ENCODE data around the gene PPP6R3.

Gene PPP6R3

DNA sequence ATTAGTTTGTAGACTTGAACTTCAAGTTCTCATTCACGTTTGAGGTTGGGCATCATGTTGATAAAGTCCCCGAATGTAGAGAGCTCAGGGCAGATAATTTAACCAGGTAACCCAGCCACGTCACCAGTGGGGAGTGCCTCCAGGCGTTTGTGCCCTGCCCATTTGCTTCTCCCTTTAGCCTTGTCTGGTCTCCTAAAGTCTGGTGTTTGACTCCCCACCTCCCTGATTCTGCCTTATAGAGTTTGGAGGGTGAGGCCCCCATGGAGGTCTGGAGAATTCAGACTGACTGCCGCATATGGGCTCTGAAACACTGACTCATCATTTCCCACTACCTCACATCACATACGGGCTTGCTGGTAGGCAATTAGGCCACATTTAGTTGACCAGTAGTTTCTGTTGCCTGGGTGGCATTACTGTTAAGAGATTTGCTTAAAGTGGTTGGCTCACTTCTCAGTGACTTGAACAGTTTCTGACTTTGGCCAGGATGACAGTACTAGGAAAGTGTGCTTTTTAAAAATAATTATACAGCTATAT, 124.5 kb downstream of the PPP6R3 start:
- H3K27me3 ChIP-seq (ENCODE audit: control insufficient read depth in 2 of 2, insufficient read depth in 2 of 2, low read length in 2 of 2): no peaks in the 10 kb centered on the region
- H3K9me3 ChIP-seq (ENCODE audit: control insufficient read depth in 2 of 2, low read length in 2 of 2): no peaks in the 10 kb centered on the region
- H3K27ac ChIP-seq (ENCODE audit: low read depth in 2 of 2, low read length in 2 of 2): no peak overlapping the region
- H3K9ac ChIP-seq (ENCODE audit: low read depth in 1 of 2, low read length in 2 of 2): no peak overlapping the region
- no peaks in the 10 kb centered on the region for H3K4me1 ChIP-seq (ENCODE audit: control insufficient read depth in 2 of 2, insufficient read depth in 2 of 2, low read length in 2 of 2)
- no peak overlapping the region for H3K4me3 ChIP-seq (ENCODE audit: low read length in 2 of 2)
- H3K36me3 ChIP-seq (ENCODE audit: control insufficient read depth in 2 of 2, insufficient read depth in 2 of 2, low read length in 2 of 2): peaks cover 66 to 68% of the 10 kb centered on the region in 2 donors

- Histone ChIP-seq H3K36me3 (ENCODE audit: control insufficient read depth in 2 of 2, insufficient read depth in 2 of 2, low read length in 2 of 2) (peaks cover 62 to 74% of the 10 kb centered on the region in 2 donors), H3K9me3 (ENCODE audit: control insufficient read depth in 2 of 2, low read length in 2 of 2) (no peaks in the 10 kb centered on the region), H3K4me3 (ENCODE audit: low read length in 2 of 2) (no peak overlapping the region), H3K27me3 (ENCODE audit: control insufficient read depth in 2 of 2, insufficient read depth in 2 of 2, low read length in 2 of 2) (no peaks in the 10 kb centered on the region), H3K4me1 (ENCODE audit: control insufficient read depth in 2 of 2, insufficient read depth in 2 of 2, low read length in 2 of 2) (no peaks in the 10 kb centered on the region), H3K9ac (ENCODE audit: low read depth in 1 of 2, low read length in 2 of 2) (no peak overlapping the region), H3K27ac (ENCODE audit: low read depth in 2 of 2, low read length in 2 of 2) (no peak overlapping the region)
Measured at GRCh38 chr11:68589547-68590216, 129.1 kb downstream of the PPP6R3 start.

- H3K36me3 ChIP-seq (ENCODE audit: control insufficient read depth in 2 of 2, insufficient read depth in 2 of 2, low read length in 2 of 2): peaks cover 66 to 68% of the 10 kb centered on the region in 2 donors
- H3K4me1 ChIP-seq (ENCODE audit: control insufficient read depth in 2 of 2, insufficient read depth in 2 of 2, low read length in 2 of 2): no peaks in the 10 kb centered on the region
- no peak overlapping the region for H3K9ac ChIP-seq (ENCODE audit: low read depth in 1 of 2, low read length in 2 of 2)
- H3K27me3 ChIP-seq (ENCODE audit: control insufficient read depth in 2 of 2, insufficient read depth in 2 of 2, low read length in 2 of 2): no peaks in the 10 kb centered on the region
- H3K9me3 ChIP-seq (ENCODE audit: control insufficient read depth in 2 of 2, low read length in 2 of 2): no peaks in the 10 kb centered on the region
- H3K4me3 ChIP-seq (ENCODE audit: low read length in 2 of 2): no peak overlapping the region
- no peak overlapping the region for H3K27ac ChIP-seq (ENCODE audit: low read depth in 2 of 2, low read length in 2 of 2)
Measured at GRCh38 chr11:68591719-68592118, 131.2 kb downstream of the PPP6R3 start.

GRCh38 chr11:68593441-68593840, 132.9 kb downstream of the PPP6R3 start:
- Histone ChIP-seq H3K4me3 (ENCODE audit: low read length in 2 of 2) (no peak overlapping the region), H3K27me3 (ENCODE audit: control insufficient read depth in 2 of 2, insufficient read depth in 2 of 2, low read length in 2 of 2) (no peaks in the 10 kb centered on the region), H3K36me3 (ENCODE audit: control insufficient read depth in 2 of 2, insufficient read depth in 2 of 2, low read length in 2 of 2) (peaks cover 68 to 71% of the 10 kb centered on the region in 2 donors), H3K9me3 (ENCODE audit: control insufficient read depth in 2 of 2, low read length in 2 of 2) (no peaks in the 10 kb centered on the region), H3K27ac (ENCODE audit: low read depth in 2 of 2, low read length in 2 of 2) (no peak overlapping the region), H3K4me1 (ENCODE audit: control insufficient read depth in 2 of 2, insufficient read depth in 2 of 2, low read length in 2 of 2) (no peaks in the 10 kb centered on the region), H3K9ac (ENCODE audit: low read depth in 1 of 2, low read length in 2 of 2) (no peak overlapping the region)

DNA sequence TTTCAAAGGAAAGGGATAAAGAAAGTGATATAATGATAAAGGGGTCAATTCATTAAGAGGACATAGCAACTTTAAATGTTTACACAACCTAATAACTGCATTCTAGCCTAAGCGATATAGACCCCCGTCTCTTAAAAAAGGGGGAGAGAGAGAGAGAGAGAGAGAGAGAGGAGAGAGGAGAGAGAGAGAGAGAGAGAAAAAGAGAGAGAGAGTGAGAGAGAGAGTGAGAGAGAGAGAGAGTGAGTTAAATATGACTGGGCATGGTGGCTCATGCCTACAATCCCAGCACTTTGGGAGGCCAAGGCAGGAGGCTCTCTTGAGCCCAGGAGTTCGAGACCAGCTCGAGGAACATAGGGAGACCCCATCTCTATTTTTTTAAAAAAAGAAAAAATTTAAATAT, 133.6 kb downstream of the PPP6R3 start:
- H3K9me3 ChIP-seq (ENCODE audit: control insufficient read depth in 2 of 2, low read length in 2 of 2): no peaks in the 10 kb centered on the region
- H3K27ac ChIP-seq (ENCODE audit: low read depth in 2 of 2, low read length in 2 of 2): no peak overlapping the region
- H3K4me3 ChIP-seq (ENCODE audit: low read length in 2 of 2): no peak overlapping the region
- H3K36me3 ChIP-seq (ENCODE audit: control insufficient read depth in 2 of 2, insufficient read depth in 2 of 2, low read length in 2 of 2): peaks cover 73 to 75% of the 10 kb centered on the region in 2 donors
- H3K27me3 ChIP-seq (ENCODE audit: control insufficient read depth in 2 of 2, insufficient read depth in 2 of 2, low read length in 2 of 2): no peaks in the 10 kb centered on the region
- H3K9ac ChIP-seq (ENCODE audit: low read depth in 1 of 2, low read length in 2 of 2): no peak overlapping the region
- H3K4me1 ChIP-seq (ENCODE audit: control insufficient read depth in 2 of 2, insufficient read depth in 2 of 2, low read length in 2 of 2): no peaks in the 10 kb centered on the region

DNA sequence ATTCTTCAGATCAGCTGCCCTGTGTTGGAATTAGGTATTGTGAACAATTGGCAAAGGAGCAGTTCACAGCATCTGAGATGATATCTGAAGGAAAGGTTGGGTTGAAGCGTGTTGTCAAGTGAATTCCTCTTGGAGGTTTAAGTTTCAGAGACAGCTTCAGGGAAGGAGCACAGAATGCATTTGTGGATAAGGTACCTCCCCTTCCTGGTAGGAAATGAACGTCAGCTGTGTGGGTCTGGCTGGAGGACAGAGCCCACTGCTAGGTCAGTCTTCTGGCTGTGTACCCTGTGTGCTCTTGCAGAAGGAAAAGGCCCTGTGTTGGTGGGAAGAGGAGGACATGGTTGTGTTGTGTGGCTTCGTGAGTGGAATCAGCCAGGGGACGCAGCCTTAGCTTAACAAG, 135.7 kb downstream of the PPP6R3 start:
- Histone ChIP-seq H3K4me1 (ENCODE audit: control insufficient read depth in 2 of 2, insufficient read depth in 2 of 2, low read length in 2 of 2) (no peaks in the 10 kb centered on the region), H3K9me3 (ENCODE audit: control insufficient read depth in 2 of 2, low read length in 2 of 2) (no peaks in the 10 kb centered on the region), H3K36me3 (ENCODE audit: control insufficient read depth in 2 of 2, insufficient read depth in 2 of 2, low read length in 2 of 2) (peaks cover 71 to 76% of the 10 kb centered on the region in 2 donors), H3K9ac (ENCODE audit: low read depth in 1 of 2, low read length in 2 of 2) (no peak overlapping the region), H3K27ac (ENCODE audit: low read depth in 2 of 2, low read length in 2 of 2) (no peak overlapping the region), H3K27me3 (ENCODE audit: control insufficient read depth in 2 of 2, insufficient read depth in 2 of 2, low read length in 2 of 2) (no peaks in the 10 kb centered on the region), H3K4me3 (ENCODE audit: low read length in 2 of 2) (no peak overlapping the region)

DNA sequence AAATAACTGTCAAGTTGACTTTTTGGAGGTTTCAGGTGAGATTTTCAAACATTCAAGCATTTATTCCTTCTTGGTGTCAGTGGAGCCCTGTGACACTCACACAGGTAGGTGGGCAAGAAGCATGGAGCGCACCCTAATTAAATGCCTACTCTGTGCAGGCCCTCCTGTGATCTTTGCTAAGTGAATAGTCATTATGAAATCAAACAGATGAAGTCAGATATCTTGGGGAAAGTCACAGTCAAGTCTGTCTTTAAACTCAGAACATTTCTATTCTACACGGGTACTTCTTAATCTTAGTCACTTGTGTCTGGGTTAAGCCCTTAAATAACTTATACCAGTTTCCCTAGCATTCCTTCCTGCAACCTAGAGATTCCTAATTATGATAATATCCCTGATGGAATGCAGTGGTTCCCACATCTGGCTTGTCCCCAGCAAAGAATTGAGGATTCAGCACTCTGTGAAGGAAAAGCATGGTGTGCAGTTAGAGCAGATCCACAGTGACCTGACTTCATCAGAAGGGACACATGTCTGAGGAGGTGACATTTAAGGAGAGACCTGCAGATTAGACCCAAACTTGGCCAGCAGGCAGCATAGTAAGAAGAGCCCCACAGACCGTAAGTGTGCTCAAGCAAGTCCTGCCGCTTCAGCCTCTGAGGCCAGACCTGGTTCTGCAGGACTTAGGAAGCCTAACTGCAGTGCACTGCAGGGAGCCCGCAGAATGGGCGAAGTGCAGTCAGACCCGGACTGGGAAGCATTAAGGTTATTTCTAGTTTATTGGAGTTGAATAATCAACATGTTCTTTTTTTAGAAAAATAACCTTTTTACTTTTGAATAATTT, 138.5 kb downstream of the PPP6R3 start:
- Histone ChIP-seq H3K27ac (ENCODE audit: low read depth in 2 of 2, low read length in 2 of 2) (no peak overlapping the region), H3K9ac (ENCODE audit: low read depth in 1 of 2, low read length in 2 of 2) (no peak overlapping the region), H3K9me3 (ENCODE audit: control insufficient read depth in 2 of 2, low read length in 2 of 2) (no peaks in the 10 kb centered on the region), H3K4me3 (ENCODE audit: low read length in 2 of 2) (no peak overlapping the region), H3K4me1 (ENCODE audit: control insufficient read depth in 2 of 2, insufficient read depth in 2 of 2, low read length in 2 of 2) (no peaks in the 10 kb centered on the region), H3K27me3 (ENCODE audit: control insufficient read depth in 2 of 2, insufficient read depth in 2 of 2, low read length in 2 of 2) (no peaks in the 10 kb centered on the region), H3K36me3 (ENCODE audit: control insufficient read depth in 2 of 2, insufficient read depth in 2 of 2, low read length in 2 of 2) (peaks cover 79% of the 10 kb centered on the region in 2 donors)

DNA sequence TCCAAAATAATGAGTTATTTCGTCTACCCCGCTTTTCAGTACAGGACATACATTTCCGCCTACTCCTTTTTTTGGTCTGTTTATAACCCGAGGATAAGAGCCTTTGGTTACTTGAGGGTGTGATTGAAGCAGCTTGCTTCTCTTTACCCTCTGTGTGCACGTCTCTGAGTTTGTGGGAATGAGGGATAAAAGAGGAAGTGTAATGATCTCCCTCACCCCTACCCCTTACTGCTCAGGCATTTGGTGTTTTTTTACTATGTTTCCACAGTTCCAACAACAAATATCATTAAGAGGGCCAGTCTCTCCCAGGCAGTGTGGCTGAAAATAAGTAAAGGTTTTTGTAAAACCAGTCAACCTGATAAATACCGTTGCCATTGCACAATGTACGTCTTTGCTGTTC, 140.6 kb downstream of the PPP6R3 start:
- Histone ChIP-seq H3K9me3 (ENCODE audit: control insufficient read depth in 2 of 2, low read length in 2 of 2) (no peaks in the 10 kb centered on the region), H3K27ac (ENCODE audit: low read depth in 2 of 2, low read length in 2 of 2) (no peak overlapping the region), H3K9ac (ENCODE audit: low read depth in 1 of 2, low read length in 2 of 2) (no peak overlapping the region), H3K27me3 (ENCODE audit: control insufficient read depth in 2 of 2, insufficient read depth in 2 of 2, low read length in 2 of 2) (no peaks in the 10 kb centered on the region), H3K4me1 (ENCODE audit: control insufficient read depth in 2 of 2, insufficient read depth in 2 of 2, low read length in 2 of 2) (no peaks in the 10 kb centered on the region), H3K4me3 (ENCODE audit: low read length in 2 of 2) (no peak overlapping the region), H3K36me3 (ENCODE audit: control insufficient read depth in 2 of 2, insufficient read depth in 2 of 2, low read length in 2 of 2) (peaks cover 91% of the 10 kb centered on the region in 2 donors)

- no peaks in the 10 kb centered on the region for H3K4me1 ChIP-seq (ENCODE audit: control insufficient read depth in 2 of 2, insufficient read depth in 2 of 2, low read length in 2 of 2)
- no peaks in the 10 kb centered on the region for H3K9me3 ChIP-seq (ENCODE audit: control insufficient read depth in 2 of 2, low read length in 2 of 2)
- H3K27ac ChIP-seq (ENCODE audit: low read depth in 2 of 2, low read length in 2 of 2): no peak overlapping the region
- H3K4me3 ChIP-seq (ENCODE audit: low read length in 2 of 2): no peak overlapping the region
- no peaks in the 10 kb centered on the region for H3K27me3 ChIP-seq (ENCODE audit: control insufficient read depth in 2 of 2, insufficient read depth in 2 of 2, low read length in 2 of 2)
- H3K36me3 ChIP-seq (ENCODE audit: control insufficient read depth in 2 of 2, insufficient read depth in 2 of 2, low read length in 2 of 2): peaks cover 69 to 78% of the 10 kb centered on the region in 2 donors
- H3K9ac ChIP-seq (ENCODE audit: low read depth in 1 of 2, low read length in 2 of 2): no peak overlapping the region
Measured at GRCh38 chr11:68609761-68610160, 149.2 kb downstream of the PPP6R3 start.

DNA sequence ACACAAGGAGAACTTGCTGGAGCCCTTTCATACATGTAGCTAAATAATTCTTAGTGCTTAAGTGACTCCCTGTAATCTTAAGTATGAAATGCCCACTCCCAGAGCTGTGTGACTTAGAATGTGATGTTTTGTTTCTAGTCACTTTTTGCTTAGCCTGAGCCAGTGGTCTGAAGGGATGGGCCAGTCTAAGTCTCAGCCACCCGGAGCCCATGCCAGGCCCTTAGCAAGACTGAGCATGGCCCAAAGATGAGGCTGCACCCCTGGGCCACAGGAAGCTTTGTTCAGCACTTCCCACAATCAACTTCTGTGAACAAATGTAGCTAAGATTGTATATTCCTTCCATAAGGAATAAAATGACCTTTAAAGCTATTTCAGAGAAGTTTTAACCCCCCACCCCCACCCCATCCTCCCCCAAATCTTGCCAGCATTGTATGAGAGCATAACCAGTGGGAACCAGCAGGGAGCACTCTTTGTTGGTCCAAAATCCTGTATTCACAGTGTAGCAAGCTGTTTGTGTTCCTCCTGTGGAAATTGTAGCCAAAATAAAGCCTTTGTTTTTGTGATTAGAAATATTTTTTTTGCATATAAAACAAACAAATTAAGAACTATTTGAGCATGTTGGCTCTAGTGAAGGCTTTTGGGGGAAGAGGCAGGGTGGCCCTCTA, 150.0 kb downstream of the PPP6R3 start:
- Histone ChIP-seq H3K9me3 (ENCODE audit: control insufficient read depth in 2 of 2, low read length in 2 of 2) (no peaks in the 10 kb centered on the region), H3K27ac (ENCODE audit: low read depth in 2 of 2, low read length in 2 of 2) (no peak overlapping the region), H3K4me1 (ENCODE audit: control insufficient read depth in 2 of 2, insufficient read depth in 2 of 2, low read length in 2 of 2) (no peaks in the 10 kb centered on the region), H3K9ac (ENCODE audit: low read depth in 1 of 2, low read length in 2 of 2) (no peak overlapping the region), H3K4me3 (ENCODE audit: low read length in 2 of 2) (no peak overlapping the region), H3K27me3 (ENCODE audit: control insufficient read depth in 2 of 2, insufficient read depth in 2 of 2, low read length in 2 of 2) (no peaks in the 10 kb centered on the region), H3K36me3 (ENCODE audit: control insufficient read depth in 2 of 2, insufficient read depth in 2 of 2, low read length in 2 of 2) (peaks cover 69 to 77% of the 10 kb centered on the region in 2 donors)
